K562 (cell line): ENCODE results near the gene SORCS2. TPM values are rescaled to one million over a fixed set of nuclear protein-coding genes. Genes with fewer than 3 reads are reported as not detected.

ENCODE experiments used
- BCL6 ChIP-seq: fragments of 250-450 bp; sonication (Bioruptor Pico); IDR thresholded peaks from 2 replicates; pipeline ENCODE4 v1.4.0; 2020
- CEBPB ChIP-seq: fragments of 450-650 bp; IDR thresholded peaks from 2 replicates; pipeline ENCODE4 v1.6.1; 2016; ENCODE audit warnings: missing genetic modification characterization, missing compliant biosample characterization
- MGA ChIP-seq: fragments of 450-650 bp; IDR thresholded peaks from 2 replicates; pipeline ENCODE4 v1.6.1; 2016; ENCODE audit warnings: mild to moderate bottlenecking, moderate library complexity
- PML ChIP-seq: IDR thresholded peaks from 2 replicates; pipeline ENCODE4 v1.6.1; 2012; ENCODE audit warnings: low read length, inconsistent platforms
- SMAD4 ChIP-seq: fragments of 250-450 bp; sonication (Bioruptor Pico); conservative IDR thresholded peaks from 2 replicates; pipeline ENCODE4 v1.8.0; 2021; ENCODE audit warnings: inconsistent platforms, mild to moderate bottlenecking, moderate library complexity
- SP1 ChIP-seq: sonication (generic); formaldehyde crosslinking; IDR thresholded peaks from 2 replicates; pipeline ENCODE4 v1.8.1; 2022; ENCODE audit warnings: mild to moderate bottlenecking, missing genetic modification reagents
- VEZF1 ChIP-seq: fragments of 200-800 bp; sonication (Bioruptor generic); IDR thresholded peaks from 2 replicates; pipeline ENCODE4 v1.6.1; 2017; ENCODE audit warnings: missing genetic modification characterization, missing compliant biosample characterization
- ZC3H4 ChIP-seq: sonication (generic); formaldehyde crosslinking; IDR thresholded peaks from 2 replicates; pipeline ENCODE4 v1.9.0; 2021; ENCODE audit warnings: missing genetic modification reagents, borderline replicate concordance
- ZMIZ1 ChIP-seq, 2 experiments: fragments of 150-350 bp in 1 of 2; IDR thresholded peaks; 2 replicates each; pipeline ENCODE4 v1.6.1; 2012 to 2016; ENCODE audit warnings: low read depth in 2 of 2, low read length in 2 of 2, mild to moderate bottlenecking in 1 of 2, moderate library complexity in 1 of 2
- ZNF274 ChIP-seq: IDR thresholded peaks from 2 replicates; pipeline ENCODE4 v1.6.1; 2011; ENCODE audit warnings: low read depth, mild to moderate bottlenecking, low read length, moderate library complexity, borderline replicate concordance
- ZNF511 ChIP-seq: sonication (generic); formaldehyde crosslinking; IDR thresholded peaks from 2 replicates; pipeline ENCODE4 v1.8.0; 2022; ENCODE audit warnings: mild to moderate bottlenecking, missing genetic modification reagents
- polyA plus RNA-seq, 8 experiments: library from polyadenylated mRNA; depleted of rRNA in 4 of 8; stranded (reverse) in 5 of 8; unstranded in 3 of 8; fragments of >200 nt; fragmentation: Nextera tagmentation in 2 of 8; fragmentation: Illumina TruSeq in 1 of 8; extraction: Ambion mirVana in 2 of 8; extraction: Trizol in 1 of 8; gene quantifications; 2 replicates each; pipeline versions ENCODE4 v1.2.1 to v1.2.3, GENCODE V29; 2011 to 2014; ENCODE audit warnings: inconsistent platforms in 1 of 8, missing spikeins in 1 of 8
- total RNA-seq, 7 experiments: library from RNA; depleted of rRNA in 6 of 7; stranded (reverse); fragments of >200 nt in 6 of 7; fragmentation: Illumina TruSeq in 2 of 7; extraction: Trizol in 2 of 7; gene quantifications; 2 replicates each; pipeline versions ENCODE4 v1.2.1 to v1.2.3, GENCODE V29; 2011 to 2021; ENCODE audit warnings: low replicate concordance in 1 of 7

Gene SORCS2
- total and polyA plus RNA-seq, 9 of the 15 experiments (the other 6 are each of a cell fraction or from before 2014, with no cell fraction given): not detected

GRCh38 chr4:7753931-7754465, 561.7 kb downstream of the SORCS2 start (continued):
- peak; percentile 11; the same call in 1 of the 2 replicates for TF ChIP-seq VEZF1 (CRISPR knock-in tag)
- no peak for TF ChIP-seq ZC3H4 (CRISPR knock-in tag)
- peak; percentile 75 for TF ChIP-seq SP1
- peak; percentile 28; the same call in 1 of the 2 replicates for TF ChIP-seq PML
- TF ChIP-seq MGA: peak; percentile 87
- no peak for TF ChIP-seq ZMIZ1 (IDR thresholded peaks at IDR 0.05; ENCODE audit: low read depth in 2 of 2, low read length in 2 of 2)
- TF ChIP-seq BCL6 (CRISPR knock-in tag): no peak
- no peak for TF ChIP-seq CEBPB (tag)
- no peak for TF ChIP-seq ZNF274
- no peak for TF ChIP-seq SMAD4 (CRISPR knock-in tag)
- TF ChIP-seq ZNF511: peak; percentile 70
